CD4-positive, alpha-beta T cell treated with Interleukin-17A for 4 hours (primary cell): Measurements from ENCODE around the gene POU2F1.

Source experiments
- DNase-seq: peaks from one replicate; pipeline ENCODE4 v3.0.0-alpha.2; 2020; ENCODE audit warnings: mixed read lengths

The POU2F1 gene

GRCh38 chr1:167325151-167325550, 104.5 kb downstream of the POU2F1 start:
- DNase-seq, result no peak

- no peak for DNase-seq
These were observed 107.7 kb downstream of the POU2F1 start for GRCh38 chr1:167328306-167328815.

- DNase-seq, result no peak
These were observed 108.3 kb downstream of the POU2F1 start for GRCh38 chr1:167328816-167329483.

- no peak for DNase-seq
These were observed 110.1 kb downstream of the POU2F1 start for GRCh38 chr1:167330601-167331293.

- no peak for DNase-seq
These were observed 111.0 kb downstream of the POU2F1 start for GRCh38 chr1:167331650-167332049.

GRCh38 chr1:167332503-167332902, 111.8 kb downstream of the POU2F1 start:
- no peak for DNase-seq

- no peak for DNase-seq
These were observed 112.4 kb downstream of the POU2F1 start for GRCh38 chr1:167333124-167333523.

- no peak for DNase-seq
These were observed 113.0 kb downstream of the POU2F1 start for GRCh38 chr1:167333703-167334102.

GRCh38 chr1:167339405-167339804, 118.7 kb downstream of the POU2F1 start:
- no peak for DNase-seq

GRCh38 chr1:167342846-167343245, 122.2 kb downstream of the POU2F1 start:
- no peak for DNase-seq

- DNase-seq, result no peak
These were observed 123.4 kb downstream of the POU2F1 start for GRCh38 chr1:167344112-167344511.

GRCh38 chr1:167344615-167345385, 124.1 kb downstream of the POU2F1 start:
- no peak for DNase-seq

GRCh38 chr1:167345386-167345733, 124.7 kb downstream of the POU2F1 start:
- DNase-seq, result no peak

- DNase-seq, result no peak
These were observed 136.6 kb downstream of the POU2F1 start for GRCh38 chr1:167357305-167357704.

GRCh38 chr1:167359295-167359694, 138.6 kb downstream of the POU2F1 start:
- DNase-seq, result no peak

- no peak for DNase-seq
These were observed 139.4 kb downstream of the POU2F1 start for GRCh38 chr1:167360120-167360519.

GRCh38 chr1:167362638-167363037, 142.0 kb downstream of the POU2F1 start:
- no peak for DNase-seq

GRCh38 chr1:167364826-167365225, 144.1 kb downstream of the POU2F1 start:
- DNase-seq, result no peak

GRCh38 chr1:167365360-167365759, 144.7 kb downstream of the POU2F1 start:
- no peak for DNase-seq

GRCh38 chr1:167367705-167368104, 147.0 kb downstream of the POU2F1 start:
- DNase-seq, result no peak

- no peak for DNase-seq
These were observed 148.5 kb downstream of the POU2F1 start for GRCh38 chr1:167369175-167369574.

GRCh38 chr1:167369933-167370332, 149.2 kb downstream of the POU2F1 start:
- DNase-seq, result no peak

GRCh38 chr1:167371030-167371429, 150.3 kb downstream of the POU2F1 start:
- DNase-seq, result no peak

- no peak for DNase-seq
These were observed 152.7 kb downstream of the POU2F1 start for GRCh38 chr1:167373398-167373797.
